IPS-NIHi7 (cell line): ENCODE measurements around the gene RAB40C.

Experiments
- DNase-seq: peaks from one replicate; pipeline ENCODE4 v3.0.0; 2012; ENCODE audit warnings: mixed read lengths; ENCODE audit errors: extremely low spot score

RAB40C gene, protein sequence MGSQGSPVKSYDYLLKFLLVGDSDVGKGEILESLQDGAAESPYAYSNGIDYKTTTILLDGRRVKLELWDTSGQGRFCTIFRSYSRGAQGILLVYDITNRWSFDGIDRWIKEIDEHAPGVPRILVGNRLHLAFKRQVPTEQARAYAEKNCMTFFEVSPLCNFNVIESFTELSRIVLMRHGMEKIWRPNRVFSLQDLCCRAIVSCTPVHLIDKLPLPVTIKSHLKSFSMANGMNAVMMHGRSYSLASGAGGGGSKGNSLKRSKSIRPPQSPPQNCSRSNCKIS

DNA sequence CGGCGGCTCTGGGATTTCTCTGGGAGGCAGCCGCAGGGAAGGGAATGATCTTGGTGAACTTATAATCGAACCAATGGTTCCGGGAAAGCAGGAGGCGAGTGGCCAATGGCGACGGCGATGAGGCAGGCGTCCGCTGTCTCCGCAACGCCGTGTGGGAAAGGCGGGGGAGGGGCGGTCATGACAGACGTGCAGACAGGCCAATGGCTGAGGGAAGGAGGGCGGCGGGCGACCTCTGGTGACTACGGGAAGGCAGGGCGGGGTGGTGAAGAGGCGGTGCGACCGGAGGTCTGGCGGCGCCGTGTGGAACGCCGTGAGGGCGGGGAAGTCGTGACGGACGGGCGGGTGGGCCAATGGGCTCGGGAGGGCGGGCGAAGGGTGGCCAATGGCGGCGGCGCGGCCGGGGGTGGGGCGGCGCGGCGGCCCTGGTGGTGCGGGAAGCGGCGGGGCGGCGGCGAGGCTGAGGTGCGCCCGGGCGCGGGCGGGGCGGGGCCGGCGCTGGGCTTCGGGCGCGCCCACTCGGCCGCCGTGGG, at the start of gene RAB40C:
Gene RAB40C, plus strand, starts transcription at position 409 of the 530 bp plus-strand sequence. CDS start 226 bp downstream, outside the sequence.
- DNase-seq, result peak; percentile 98

DNA sequence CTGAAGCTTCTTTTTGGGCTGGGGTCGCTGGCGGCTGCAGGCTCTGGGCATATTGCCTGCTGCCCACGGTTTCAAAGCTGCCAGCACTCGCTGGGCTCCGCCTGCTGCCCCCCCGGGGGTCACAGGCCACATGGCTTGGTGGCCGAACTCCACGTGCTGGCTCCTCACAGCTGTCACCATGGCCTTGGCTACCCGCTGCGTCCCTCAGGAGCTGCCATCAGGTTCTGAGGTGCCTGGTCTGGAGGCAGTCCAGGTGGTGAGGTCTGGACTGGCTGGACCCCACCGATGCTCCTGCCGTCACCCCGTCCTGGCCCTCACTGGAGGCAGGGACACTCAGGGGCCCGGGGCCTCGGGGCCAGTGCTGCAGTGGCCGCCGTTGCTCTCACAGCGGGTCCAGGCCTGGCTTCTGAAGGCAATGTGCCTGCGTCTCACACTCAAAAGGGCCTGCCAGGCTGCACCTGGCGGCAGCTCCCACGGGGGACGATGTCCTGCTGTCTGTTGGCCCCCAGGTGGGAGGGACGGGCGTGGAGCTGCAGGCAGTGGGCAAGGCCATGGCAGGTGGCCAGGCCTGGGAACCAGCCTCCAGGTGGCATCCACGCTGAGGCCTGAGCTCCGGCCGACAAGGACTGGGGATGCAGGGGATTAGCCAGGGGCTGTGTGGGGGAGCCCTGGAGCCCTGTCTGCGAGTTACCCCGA, 49.1 kb upstream of the RAB40C start:
- no peak for DNase-seq

DNA sequence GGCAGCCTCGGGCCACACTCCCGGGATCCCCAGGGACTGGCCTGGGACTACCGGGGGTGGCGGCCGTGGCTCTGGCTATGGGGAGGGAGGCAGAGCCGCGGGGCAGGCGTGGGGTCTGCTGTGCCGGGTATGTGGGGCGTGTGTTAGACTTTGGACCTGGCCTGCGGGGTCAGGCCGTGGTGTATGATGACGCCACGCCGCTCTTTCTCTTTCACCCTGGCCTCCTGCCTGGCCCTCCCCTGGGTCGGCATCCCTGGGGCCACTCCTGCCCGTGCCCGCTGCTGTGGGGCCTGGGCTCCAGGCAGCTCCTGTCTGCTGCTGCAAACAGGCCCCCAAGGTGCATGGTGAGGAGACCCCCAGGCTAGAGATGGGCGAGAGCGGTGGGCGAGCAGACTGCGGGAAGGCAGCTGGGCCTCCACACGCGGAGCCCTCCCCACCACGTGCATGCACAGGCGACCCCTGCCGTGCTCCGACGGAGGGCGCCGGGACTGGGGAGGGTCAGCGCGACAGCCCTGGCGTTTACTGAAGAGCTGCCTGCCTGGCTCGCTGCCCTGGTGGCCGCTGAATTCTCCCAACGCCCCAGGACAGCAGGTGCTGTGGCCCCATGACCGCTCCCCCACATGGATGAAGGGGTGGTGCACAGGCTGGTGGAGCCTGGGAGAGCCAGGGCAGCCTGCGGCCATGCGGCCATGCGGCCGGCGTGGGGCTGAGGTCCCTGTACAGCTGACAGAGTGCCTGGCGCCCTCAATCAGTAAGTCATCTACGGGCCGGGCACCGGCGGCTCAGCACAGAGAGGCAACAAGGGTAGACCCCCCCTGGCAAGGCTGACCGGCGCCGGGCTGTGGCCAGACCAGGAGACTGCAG, 46.3 kb upstream of the RAB40C start:
- no peak for DNase-seq

DNA sequence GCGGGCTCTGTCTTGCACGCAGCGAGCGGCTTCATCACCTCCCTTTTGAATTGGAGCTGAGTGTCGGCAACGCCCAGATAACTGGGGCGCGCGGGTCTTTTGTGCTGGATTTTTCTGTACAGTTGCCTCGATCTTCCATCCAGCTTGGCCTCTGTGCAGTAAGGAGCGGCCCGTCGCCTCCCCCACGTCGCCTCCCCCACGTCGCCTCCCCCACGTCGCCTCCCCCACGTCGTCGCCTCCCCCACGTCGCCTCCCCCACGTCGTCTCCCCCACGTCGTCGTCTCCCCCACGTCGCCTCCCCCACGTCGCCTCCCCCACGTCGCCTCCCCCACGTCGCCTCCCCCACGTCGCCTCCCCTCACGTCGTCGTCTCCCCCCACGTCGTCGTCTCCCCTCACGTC, 45.3 kb upstream of the RAB40C start:
- no peak for DNase-seq

DNA sequence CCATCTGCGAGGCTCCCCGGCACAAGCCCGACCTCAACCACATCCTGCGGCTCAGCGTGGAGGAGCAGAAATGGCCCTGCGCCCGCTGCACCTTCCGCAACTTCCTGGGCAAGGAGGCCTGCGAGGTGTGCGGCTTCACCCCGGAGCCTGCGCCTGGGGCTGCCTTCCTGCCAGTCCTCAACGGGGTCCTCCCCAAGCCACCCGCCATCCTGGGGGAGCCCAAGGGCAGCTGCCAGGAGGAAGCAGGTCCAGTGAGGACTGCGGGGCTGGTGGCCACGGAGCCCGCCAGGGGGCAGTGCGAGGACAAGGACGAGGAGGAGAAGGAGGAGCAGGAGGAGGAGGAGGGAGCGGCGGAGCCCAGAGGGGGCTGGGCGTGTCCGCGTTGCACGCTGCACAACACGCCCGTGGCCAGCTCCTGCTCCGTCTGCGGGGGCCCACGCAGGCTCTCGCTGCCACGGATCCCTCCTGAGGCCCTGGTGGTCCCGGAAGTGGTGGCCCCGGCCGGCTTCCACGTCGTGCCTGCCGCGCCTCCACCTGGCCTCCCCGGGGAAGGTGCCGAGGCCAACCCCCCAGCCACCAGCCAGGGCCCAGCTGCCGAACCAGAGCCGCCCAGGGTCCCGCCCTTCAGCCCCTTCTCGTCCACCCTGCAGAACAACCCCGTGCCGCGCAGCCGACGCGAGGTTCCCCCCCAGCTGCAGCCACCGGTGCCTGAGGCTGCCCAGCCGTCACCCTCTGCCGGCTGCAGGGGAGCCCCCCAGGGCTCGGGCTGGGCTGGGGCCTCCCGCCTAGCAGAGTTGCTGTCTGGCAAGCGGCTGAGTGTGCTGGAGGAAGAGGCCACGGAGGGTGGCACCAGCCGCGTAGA, 42.7 kb upstream of the RAB40C start:
- peak; percentile 79 for DNase-seq

DNA sequence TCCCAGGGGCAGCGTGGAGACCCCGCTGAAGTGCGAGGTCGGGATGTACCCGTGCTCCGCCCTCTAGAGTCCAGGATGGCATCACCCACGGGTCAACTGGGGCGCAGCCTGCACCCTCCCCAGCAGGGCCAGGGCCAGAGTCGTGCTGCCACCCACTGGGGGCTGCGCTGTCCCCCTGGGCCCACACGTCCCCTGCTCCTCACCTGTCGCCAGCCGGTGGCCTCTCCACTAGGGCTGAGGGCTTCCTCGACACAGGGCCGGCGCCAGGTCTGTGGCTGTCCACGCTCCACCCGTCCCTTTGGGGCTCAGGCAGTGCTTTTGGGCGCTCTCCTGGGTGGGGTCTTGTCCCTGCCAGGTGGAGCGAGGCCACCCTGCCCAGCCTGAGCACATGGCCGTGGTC, 41.3 kb upstream of the RAB40C start:
- DNase-seq, result no peak

DNA sequence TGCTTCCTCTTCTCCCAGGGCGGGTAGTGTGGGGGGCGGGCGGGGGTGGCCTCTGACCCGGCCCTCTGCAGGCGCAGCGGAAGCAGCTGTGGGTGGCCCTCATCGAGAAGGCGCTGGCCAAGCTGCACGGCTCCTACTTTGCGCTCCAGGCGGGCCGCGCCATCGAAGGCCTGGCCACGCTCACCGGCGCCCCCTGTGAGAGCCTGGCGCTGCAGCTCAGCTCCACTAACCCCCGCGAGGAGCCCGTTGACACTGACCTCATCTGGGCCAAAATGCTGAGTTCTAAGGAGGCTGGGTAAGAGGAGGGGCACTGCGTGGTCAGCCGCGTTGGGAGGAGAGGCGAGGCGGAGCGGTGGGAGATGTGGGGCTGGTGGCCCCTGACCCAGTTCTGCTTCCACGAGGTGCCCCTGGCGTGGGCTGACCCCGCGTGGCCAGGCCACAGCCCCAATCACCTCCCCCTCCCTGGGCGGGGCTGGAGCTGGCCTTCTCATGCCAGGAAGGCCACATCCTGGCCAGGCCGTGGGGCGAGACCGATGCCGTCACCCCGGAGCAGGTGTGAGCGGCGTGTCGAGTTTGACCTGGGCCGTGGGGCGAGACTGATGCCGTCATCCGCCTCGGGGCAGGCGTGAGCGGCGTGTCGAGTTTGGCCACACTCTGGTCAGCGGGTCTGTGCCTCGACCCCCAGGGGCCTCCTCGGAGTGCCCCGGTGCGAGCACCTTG, 40.2 kb upstream of the RAB40C start:
- peak; percentile 78 for DNase-seq

DNA sequence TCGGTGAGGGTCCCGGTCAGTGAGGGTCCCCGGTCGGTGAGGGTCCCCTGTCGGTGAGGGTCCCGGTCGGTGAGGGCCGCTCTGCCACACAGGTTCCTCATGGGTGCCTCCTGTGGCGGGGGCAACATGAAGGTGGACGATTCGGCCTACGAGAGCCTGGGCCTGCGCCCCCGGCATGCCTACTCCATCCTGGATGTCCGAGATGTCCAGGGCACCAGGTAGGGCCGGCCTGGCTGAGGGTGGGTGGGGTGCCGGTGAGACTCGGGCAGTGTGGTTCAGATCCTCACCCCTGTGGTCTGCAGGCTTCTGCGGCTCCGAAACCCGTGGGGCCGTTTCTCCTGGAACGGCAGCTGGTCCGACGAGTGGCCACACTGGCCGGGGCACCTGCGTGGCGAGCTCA, 38.7 kb upstream of the RAB40C start:
- no peak for DNase-seq

DNA sequence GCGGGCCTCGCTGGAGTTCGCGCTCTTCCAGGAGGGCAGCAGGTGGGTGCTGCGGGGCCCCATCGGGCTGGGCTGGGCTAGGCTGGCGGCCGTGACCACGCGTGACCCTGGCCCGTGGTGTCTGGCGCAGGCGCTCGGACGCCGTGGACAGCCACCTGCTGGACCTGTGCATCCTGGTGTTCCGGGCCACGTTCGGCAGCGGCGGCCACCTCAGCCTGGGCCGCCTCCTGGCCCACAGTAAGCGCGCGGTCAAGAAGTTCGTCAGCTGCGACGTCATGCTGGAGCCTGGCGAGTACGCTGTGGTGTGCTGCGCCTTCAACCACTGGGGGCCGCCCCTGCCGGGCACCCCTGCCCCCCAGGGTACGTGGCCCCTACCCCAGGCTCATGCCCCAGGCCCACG, 37.7 kb upstream of the RAB40C start:
- no peak for DNase-seq

DNA sequence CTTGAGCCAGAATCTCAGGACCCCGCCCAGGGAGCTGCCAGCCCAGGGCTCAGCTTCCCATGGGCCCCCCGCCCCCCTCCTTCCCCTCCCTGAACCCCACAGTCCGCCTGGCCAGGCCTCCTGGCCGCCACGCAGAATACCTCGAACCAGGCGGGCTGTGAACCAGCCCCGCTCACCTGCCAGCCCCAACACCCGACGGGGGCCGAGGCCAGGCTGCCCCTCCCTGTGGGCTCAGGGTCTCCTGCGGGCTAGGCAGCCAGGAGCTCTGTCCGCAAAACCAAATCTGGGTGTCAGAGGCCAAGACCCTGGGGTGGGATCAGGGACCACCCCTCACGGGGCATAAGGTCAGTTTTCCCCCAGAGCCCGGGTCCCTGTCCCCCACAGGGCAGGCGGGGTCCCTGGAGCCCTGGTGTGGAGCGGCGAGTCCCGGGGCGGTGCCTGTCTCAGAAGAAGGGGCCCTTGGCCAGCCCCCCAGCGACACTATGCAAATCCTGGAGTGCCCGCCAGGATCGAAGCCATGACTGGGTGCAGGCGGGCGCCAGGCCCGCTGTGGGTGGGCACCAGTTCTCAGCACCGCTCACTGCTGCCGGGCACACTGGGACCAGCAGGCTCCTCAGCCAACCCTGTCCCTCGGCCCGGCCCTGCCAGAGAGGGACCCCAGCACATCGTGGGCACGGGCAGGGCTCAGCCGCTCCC, 36.1 kb upstream of the RAB40C start:
- no peak for DNase-seq

DNA sequence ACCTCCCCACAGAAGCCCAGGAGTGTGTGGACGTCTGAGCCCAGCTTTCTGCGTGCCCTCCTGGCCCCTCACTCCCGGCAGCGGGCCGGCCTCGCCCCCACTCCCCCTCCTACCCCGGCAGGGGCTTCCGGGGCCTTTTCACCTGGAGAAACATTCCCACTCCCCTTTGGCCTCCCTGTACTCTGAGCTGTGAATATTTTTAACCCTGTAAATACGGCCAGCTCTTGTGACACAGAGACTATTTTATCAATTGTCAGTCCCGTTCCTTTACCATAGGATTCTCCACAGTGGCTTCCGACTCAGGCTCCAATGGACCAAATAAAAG, 35.6 kb upstream of the RAB40C start:
- DNase-seq, result no peak

DNA sequence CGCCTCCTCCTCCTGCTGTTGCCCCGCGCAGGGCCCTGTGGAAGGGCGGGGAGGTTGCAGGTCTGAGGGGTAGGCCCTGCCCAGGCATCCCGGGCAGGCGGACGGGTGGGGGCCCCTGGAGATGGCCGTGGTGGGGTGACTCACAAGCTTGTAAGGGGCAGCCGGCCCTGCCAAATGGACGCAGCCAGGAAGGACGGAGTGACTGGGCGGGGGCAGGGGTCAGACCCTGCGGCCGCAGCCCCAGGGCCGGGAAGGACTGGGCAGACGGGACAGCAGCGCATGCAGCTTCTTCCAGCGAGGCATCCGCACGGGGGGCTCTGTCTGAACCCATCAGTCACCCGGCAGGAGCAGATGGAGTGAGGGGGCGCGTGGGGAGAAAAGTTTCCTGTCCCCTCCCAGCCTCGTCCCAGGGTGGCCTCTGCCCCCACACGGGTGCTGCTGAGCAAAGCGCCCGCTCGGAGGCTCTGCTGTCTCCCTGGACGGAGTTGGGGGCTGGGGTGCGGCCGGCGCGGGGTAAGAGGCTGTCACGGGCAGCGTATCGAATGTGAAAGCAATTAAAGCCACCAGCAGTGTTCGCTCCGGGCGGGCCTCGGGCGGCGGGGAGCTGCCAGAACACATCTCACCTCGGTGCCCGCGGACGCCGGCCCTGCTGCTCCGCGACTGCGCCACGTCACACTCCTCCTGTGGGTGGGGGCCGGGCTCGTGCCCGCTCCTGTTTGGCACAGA, 35.1 kb upstream of the RAB40C start:
- no peak for DNase-seq

DNA sequence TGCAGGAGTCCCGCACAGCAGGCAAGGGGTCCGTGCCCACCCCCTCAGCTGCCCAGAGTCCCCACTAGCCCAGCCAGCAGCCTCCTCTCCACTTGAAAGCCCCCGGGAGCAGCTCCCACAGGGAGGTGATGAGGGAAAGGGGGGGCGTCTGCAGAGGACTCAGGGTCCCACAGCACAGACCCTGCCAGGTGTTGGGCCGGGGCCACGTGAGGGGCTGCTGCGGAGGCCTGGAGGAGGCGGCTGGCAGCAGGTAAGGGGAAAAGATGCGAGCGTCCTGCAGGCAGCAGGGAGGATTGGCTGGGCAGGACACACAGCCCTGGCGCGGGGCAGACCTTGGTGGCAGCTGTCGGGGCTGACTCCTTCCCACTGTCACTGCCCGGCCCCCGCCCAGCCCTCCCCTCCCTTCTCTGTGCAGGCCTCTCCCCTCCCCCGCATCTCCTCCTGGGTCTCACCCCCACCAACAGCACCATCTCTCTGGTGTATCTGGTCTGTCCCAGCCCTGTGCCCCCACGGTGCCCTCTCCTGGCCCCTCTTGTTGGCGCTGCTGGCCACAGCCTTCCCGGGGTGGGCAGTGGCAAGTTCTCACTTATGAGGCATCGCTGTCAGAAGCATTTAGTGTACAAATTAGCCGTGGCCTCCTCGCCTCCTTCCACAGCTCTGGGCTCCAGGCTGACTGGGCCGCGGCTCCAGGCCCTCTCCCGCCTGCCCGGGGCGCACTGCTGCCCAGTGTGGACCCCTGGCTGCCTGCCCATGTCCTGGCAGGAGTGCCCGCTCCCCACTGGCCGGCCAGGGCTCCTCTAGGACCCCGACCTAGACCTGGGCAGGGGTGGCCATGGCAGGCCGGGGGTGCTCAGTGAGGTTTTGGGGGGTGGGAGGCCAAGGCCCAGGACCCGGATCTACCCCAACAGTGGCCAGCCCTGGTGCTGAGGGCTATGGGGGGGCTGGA, 34.1 kb upstream of the RAB40C start:
- no peak for DNase-seq

DNA sequence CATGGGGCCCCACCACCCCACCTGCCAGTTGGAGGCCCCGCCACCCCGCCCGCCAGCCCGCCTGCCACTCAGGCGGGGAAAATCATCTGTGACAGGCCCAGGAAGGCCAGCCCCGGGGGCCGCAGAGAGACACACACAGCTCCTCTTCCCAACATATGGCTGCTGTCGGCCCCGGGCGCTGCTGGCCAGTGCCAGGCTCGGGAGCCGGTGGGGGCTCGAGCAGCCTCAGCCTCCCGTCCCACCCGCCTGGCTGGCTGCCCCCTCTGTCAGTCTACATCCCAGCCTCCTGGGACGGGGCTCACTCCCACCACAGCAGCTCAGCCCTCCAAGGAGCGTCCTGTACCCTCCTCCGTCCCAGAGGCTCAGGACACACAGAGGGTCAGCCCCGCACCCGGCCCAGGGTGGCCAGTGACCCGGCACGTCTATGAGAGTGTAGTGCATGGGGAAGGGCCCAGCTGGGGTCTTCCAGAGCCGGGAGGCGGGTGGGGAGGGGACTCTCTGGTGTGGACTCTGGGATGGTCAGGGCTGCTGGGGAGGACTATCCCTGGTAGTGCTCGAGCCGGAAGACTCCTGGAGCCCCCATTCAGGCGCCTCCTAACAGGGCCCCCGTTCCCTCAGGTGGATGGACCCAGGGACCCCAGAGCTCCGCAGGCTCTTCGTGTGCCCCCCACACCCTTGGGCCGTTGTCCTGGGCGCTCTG, 33.2 kb upstream of the RAB40C start:
- no peak for DNase-seq

DNA sequence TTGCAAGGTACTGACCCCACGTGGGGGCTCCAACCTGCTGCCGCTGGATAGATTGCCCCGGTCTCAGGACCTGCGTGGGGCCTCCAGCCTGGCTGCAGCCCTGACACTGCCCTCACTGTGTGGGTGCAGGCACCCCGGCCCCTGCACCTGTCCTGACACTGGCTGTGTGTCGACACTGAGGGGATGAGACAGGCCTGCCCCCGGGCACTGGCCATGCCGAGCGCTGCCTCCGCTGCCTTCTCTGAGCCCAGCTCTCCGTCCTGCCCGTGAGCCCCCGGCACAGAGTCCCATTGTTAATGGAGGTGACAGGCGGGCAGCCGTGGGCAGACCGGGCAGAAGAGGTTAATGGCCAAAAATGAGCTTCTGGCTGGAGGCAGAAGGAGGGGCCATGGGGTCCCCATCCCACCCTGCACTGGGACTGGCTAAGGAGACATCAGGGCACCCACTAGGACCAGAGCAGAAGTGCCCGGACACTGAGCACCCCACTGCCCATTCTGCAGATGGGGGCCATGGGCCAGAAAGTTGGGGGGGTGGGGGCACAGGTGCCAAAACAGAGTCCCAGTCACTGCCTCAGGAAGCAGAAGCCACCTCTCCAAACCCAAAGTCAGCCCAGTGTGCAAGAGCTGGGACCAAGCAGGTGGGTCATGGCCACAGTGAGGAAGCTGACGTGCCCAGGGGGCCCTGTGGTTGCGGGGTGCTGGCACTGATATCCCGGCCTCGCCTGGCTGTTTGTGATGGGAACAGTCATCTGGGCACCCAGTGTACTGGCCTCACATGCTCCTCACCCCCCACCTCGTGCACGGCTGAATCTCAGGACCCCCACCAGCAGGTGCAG, 32.2 kb upstream of the RAB40C start:
- no peak for DNase-seq

DNA sequence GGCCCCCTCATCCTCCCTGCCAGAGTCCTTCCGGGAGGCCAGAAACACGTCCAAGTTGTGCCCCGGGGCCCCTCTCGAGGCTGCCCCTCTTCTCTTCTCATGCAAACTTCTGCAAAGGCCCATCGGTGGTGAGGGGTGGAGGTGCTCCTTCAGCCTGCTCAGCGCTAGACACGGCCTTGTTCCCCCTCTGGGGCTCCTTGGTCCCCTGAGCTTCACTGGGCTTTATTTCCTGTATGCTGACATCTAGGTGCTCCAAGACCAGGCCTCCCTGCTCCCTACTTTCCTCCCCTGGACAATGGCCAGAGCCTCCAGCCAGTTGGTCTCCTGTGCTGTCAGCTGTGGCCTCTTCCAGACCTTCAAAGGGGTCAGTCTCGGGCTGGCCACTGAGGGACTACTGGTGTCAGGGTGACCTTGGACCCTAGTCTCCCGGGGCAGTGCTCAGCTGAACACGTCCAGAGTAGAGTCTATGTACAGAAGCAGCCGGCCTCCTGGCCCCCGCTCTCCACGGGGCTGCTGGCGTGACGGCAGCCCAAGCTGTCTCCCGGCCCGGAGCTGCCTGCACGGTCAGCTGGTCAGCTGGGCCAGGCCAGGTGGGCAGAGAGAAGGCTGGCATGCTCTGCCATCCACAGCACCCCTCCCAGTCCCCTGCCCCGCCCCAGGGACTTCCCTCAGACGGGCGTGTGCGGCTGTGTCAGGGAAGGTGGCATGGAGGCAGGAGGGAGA, 31.4 kb upstream of the RAB40C start:
- no peak for DNase-seq
